A673 (cell line): ENCODE data around the gene DLGAP1.

Experiments
- CTCF ChIP-seq: fragments of 300-800, 200-600 bp; sonication (generic); conservative IDR thresholded peaks from 2 replicates; pipeline ENCODE4 v1.5.1; 2017; ENCODE audit warnings: low read depth, mild to moderate bottlenecking, antibody characterized with exemption, low read length, moderate library complexity, mixed read lengths
- EZH2 ChIP-seq: fragments of 200-600 bp; sonication (generic); IDR thresholded peaks from 2 replicates; pipeline ENCODE4 v1.6.1; 2017; ENCODE audit warnings: borderline replicate concordance, low read depth, mild to moderate bottlenecking, mixed read lengths, antibody characterized with exemption, low read length; ENCODE audit not compliant: poor library complexity, severe bottlenecking

GRCh38 chr18:4142876-4143275 lies 312.2 kb downstream of the DLGAP1 start:
- TF ChIP-seq CTCF (no peak), EZH2 (no peak)
